Measurements from ENCODE around the gene CNDP2. TPM values are rescaled to one million over a fixed set of nuclear protein-coding genes. Genes with fewer than 3 reads are reported as not detected.
"Not testable (repeated sequence)": the region's sequence is repeated elsewhere in the genome, so short reads cannot be mapped to it uniquely, and the experiment has no call there.

The CNDP2 gene
- polyA plus RNA-seq, 4 donors = 255 to 314 (median 258) TPM

GRCh38 chr18:74562131-74562730, 66.1 kb downstream of the CNDP2 start:
- DNase-seq (ENCODE audit: low read depth in 4 of 4, low spot score in 2 of 4) = no peak

- DNase-seq (ENCODE audit: low read depth in 4 of 4, low spot score in 2 of 4) = no peak
These were observed 66.6 kb downstream of the CNDP2 start for GRCh38 chr18:74562775-74563174.

GRCh38 chr18:74563999-74564398, 67.8 kb downstream of the CNDP2 start:
- DNase-seq (ENCODE audit: low read depth in 4 of 4, low spot score in 2 of 4) = no peak

- DNase-seq (ENCODE audit: low read depth in 4 of 4, low spot score in 2 of 4) = not testable (repeated sequence)
These were observed 69.0 kb downstream of the CNDP2 start for GRCh38 chr18:74565164-74565563.

- DNase-seq (ENCODE audit: low read depth in 4 of 4, low spot score in 2 of 4) = not testable (repeated sequence)
These were observed 69.8 kb downstream of the CNDP2 start for GRCh38 chr18:74565993-74566392.

- no peak for DNase-seq (ENCODE audit: low read depth in 4 of 4, low spot score in 2 of 4)
These were observed 71.7 kb downstream of the CNDP2 start for GRCh38 chr18:74567822-74568221.

- no peak for DNase-seq (ENCODE audit: low read depth in 4 of 4, low spot score in 2 of 4)
These were observed 73.2 kb downstream of the CNDP2 start for GRCh38 chr18:74569401-74569800.

GRCh38 chr18:74570266-74570665, 74.1 kb downstream of the CNDP2 start:
- DNase-seq (ENCODE audit: low read depth in 4 of 4, low spot score in 2 of 4) = no peak

- no peak for DNase-seq (ENCODE audit: low read depth in 4 of 4, low spot score in 2 of 4)
These were observed 75.9 kb downstream of the CNDP2 start for GRCh38 chr18:74571895-74572680.

- no peak for DNase-seq (ENCODE audit: low read depth in 4 of 4, low spot score in 2 of 4)
These were observed 76.9 kb downstream of the CNDP2 start for GRCh38 chr18:74573053-74573452.

Other genes with a start within 250 kb of the CNDP2 start
- 100 to 1,000 TPM; 284 to 331 (median 296) TPM for gene CYB5A, start 204.4 kb upstream of the CNDP2 start, polyA plus RNA-seq (ENCODE audit: insufficient read length in 4 of 4)
- gene C18orf63, start 180.5 kb upstream of the CNDP2 start, polyA plus RNA-seq (ENCODE audit: insufficient read length in 4 of 4) = under 1 TPM; 0.11 to 0.44 (median 0.31) TPM
- under 1 TPM; 0.14 to 0.65 (median 0.23) TPM for gene DIPK1C, start 39.1 kb upstream of the CNDP2 start, polyA plus RNA-seq (ENCODE audit: insufficient read length in 4 of 4)
- 1 to 10 TPM in 3 of 4 donors, under 1 TPM in 1; 0.91 to 1.8 (median 1.4) TPM for gene CNDP1, start 38.1 kb downstream of the CNDP2 start, polyA plus RNA-seq (ENCODE audit: insufficient read length in 4 of 4)
- gene ZNF407, start 101.5 kb downstream of the CNDP2 start, polyA plus RNA-seq (ENCODE audit: insufficient read length in 4 of 4) = 10 to 100 TPM in 3 of 4 donors, 1 to 10 TPM in 1; 9.8 to 10.1 (median 10.1) TPM

Data from left renal cortex interstitium (tissue), 4 donors.